Peyer's patch (tissue), 4 donors: ENCODE data around the gene CLCNKA.

Experiments used
- POLR2A ChIP-seq, 2 donors: fragments of 450-650 bp; IDR thresholded peaks; one replicate each; pipeline ENCODE4 v1.5.1; 2017; ENCODE audit warnings: antibody characterized with exemption in 2 of 2, mild to moderate bottlenecking in 2 of 2, moderate library complexity in 2 of 2
- TF ChIP-seq, protein P1 (sequence below), 6 experiments: fragments of 450-650 bp in 4 of 6; fragments of 200-600 bp in 2 of 6; sonication (generic) in 1 of 6; IDR thresholded peaks; one replicate each; pipeline ENCODE4 v1.5.1; 2017 to 2019; ENCODE audit warnings: antibody characterized with exemption in 6 of 6, mild to moderate bottlenecking in 3 of 6, moderate library complexity in 1 of 6

GRCh38 chr1:16029288-16029687, 7.5 kb downstream of the CLCNKA start:
- no peak for TF ChIP-seq POLR2A (IDR thresholded peaks at IDR 0.05)
- TF ChIP-seq, protein P1, sequence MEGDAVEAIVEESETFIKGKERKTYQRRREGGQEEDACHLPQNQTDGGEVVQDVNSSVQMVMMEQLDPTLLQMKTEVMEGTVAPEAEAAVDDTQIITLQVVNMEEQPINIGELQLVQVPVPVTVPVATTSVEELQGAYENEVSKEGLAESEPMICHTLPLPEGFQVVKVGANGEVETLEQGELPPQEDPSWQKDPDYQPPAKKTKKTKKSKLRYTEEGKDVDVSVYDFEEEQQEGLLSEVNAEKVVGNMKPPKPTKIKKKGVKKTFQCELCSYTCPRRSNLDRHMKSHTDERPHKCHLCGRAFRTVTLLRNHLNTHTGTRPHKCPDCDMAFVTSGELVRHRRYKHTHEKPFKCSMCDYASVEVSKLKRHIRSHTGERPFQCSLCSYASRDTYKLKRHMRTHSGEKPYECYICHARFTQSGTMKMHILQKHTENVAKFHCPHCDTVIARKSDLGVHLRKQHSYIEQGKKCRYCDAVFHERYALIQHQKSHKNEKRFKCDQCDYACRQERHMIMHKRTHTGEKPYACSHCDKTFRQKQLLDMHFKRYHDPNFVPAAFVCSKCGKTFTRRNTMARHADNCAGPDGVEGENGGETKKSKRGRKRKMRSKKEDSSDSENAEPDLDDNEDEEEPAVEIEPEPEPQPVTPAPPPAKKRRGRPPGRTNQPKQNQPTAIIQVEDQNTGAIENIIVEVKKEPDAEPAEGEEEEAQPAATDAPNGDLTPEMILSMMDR (IDR thresholded peaks at IDR 0.05), result no peak
